WTC11 (cell line): ENCODE results near the gene SERP2. TPM values are rescaled to one million over a fixed set of nuclear protein-coding genes. Genes with fewer than 3 reads are reported as not detected.

Experiments
- ATAC-seq: fragments of 200-7000 bp; cut with Tn5 transposase; 2 replicates; pipeline ENCODE4 v1.10.0; 2021; ENCODE audit warnings: mild to moderate bottlenecking, moderate library complexity
- CTCF ChIA-PET: fragments of 300-600 bp; sonication (Branson Sonifier 250); formaldehyde crosslinking; loops from one replicate; lab custom pipeline; 2021; ENCODE audit warnings: antibody characterized with exemption; lab: Charles Lee
- POLR2A ChIA-PET: fragments of 350-600 bp; sonication (Branson Sonifier 250); formaldehyde crosslinking; loops from one replicate; lab custom pipeline; 2021; ENCODE audit warnings: antibody characterized with exemption; lab: Charles Lee
- DNase-seq: peaks from one replicate; pipeline ENCODE4 v3.0.0; 2021; ENCODE audit warnings: low spot score
- H3K27ac Mint-ChIP-seq: 2 replicates; pipeline ENCODE4 v1.8.0; 2021; ENCODE audit warnings: mixed read lengths
- H3K27me3 Mint-ChIP-seq: 2 replicates; pipeline ENCODE4 v1.8.0; 2021; ENCODE audit warnings: low read depth, mild to moderate bottlenecking, moderate library complexity, mixed read lengths
- H3K36me3 Mint-ChIP-seq: 2 replicates; pipeline ENCODE4 v1.8.0; 2021; ENCODE audit warnings: mixed read lengths
- H3K4me1 Mint-ChIP-seq: 2 replicates; pipeline ENCODE4 v1.8.0; 2022; ENCODE audit warnings: mixed read lengths
- H3K4me3 Mint-ChIP-seq: 2 replicates; pipeline ENCODE4 v1.8.0; 2021; ENCODE audit warnings: mild to moderate bottlenecking, moderate library complexity, mixed read lengths
- H3K9me3 Mint-ChIP-seq: 2 replicates; pipeline ENCODE4 v1.8.0; 2021; ENCODE audit warnings: mixed read lengths
- E2F4 ChIP-seq: sonication (generic); formaldehyde crosslinking; IDR thresholded peaks from 2 replicates; pipeline ENCODE4 v1.8.1; 2022; ENCODE audit warnings: low read depth, mild to moderate bottlenecking, moderate library complexity, missing genetic modification reagents, borderline replicate concordance
- ELF4 ChIP-seq: sonication (generic); formaldehyde crosslinking; IDR thresholded peaks from 2 replicates; pipeline ENCODE4 v1.8.1; 2022; ENCODE audit warnings: low read depth, mild to moderate bottlenecking, moderate library complexity, missing genetic modification reagents
- JUN ChIP-seq: sonication (generic); formaldehyde crosslinking; IDR thresholded peaks from 2 replicates; pipeline ENCODE4 v1.8.0; 2023; ENCODE audit warnings: mild to moderate bottlenecking, missing genetic modification reagents
- MYBL2 ChIP-seq: sonication (generic); formaldehyde crosslinking; IDR thresholded peaks from 2 replicates; pipeline ENCODE4 v1.8.1; 2023; ENCODE audit warnings: mild to moderate bottlenecking, moderate library complexity, missing genetic modification reagents
- PRRX2 ChIP-seq: fragments of 250-450 bp; sonication (Bioruptor Pico); IDR thresholded peaks from 2 replicates; pipeline ENCODE4 v1.8.0; 2021; ENCODE audit warnings: mild to moderate bottlenecking
- RELA ChIP-seq: sonication (generic); formaldehyde crosslinking; IDR thresholded peaks from 2 replicates; pipeline ENCODE4 v1.8.1; 2022; ENCODE audit warnings: missing genetic modification reagents, mild to moderate bottlenecking, borderline replicate concordance
- SMAD3 ChIP-seq: sonication (generic); formaldehyde crosslinking; IDR thresholded peaks from 2 replicates; pipeline ENCODE4 v1.8.0; 2022; ENCODE audit warnings: missing genetic modification reagents, mild to moderate bottlenecking, borderline replicate concordance
- SOX15 ChIP-seq: fragments of 250-450 bp; sonication (Bioruptor Pico); IDR thresholded peaks from 2 replicates; pipeline ENCODE4 v1.9.0; 2021; ENCODE audit warnings: mild to moderate bottlenecking
- ZNF219 ChIP-seq: sonication (generic); formaldehyde crosslinking; IDR thresholded peaks from 2 replicates; pipeline ENCODE4 v1.8.0; 2023; ENCODE audit warnings: missing genetic modification reagents, mild to moderate bottlenecking, borderline replicate concordance
- ZNF281 ChIP-seq: sonication (generic); formaldehyde crosslinking; IDR thresholded peaks from 2 replicates; pipeline ENCODE4 v1.8.0; 2023; ENCODE audit warnings: mild to moderate bottlenecking, missing genetic modification reagents
- ZSCAN18 ChIP-seq: fragments of 250-450 bp; sonication (Bioruptor Pico); IDR thresholded peaks from 2 replicates; pipeline ENCODE4 v2.1.2; 2022; ENCODE audit warnings: mild to moderate bottlenecking, moderate library complexity
- total RNA-seq: library from RNA; stranded (reverse); gene quantifications from 3 replicates; pipeline ENCODE4 v1.2.3, GENCODE V29; 2021
- TF ChIP-seq, protein P1 (sequence below): fragments of 250-450 bp; sonication (Bioruptor Pico); conservative IDR thresholded peaks from 2 replicates; pipeline ENCODE4 v1.9.0; 2021; ENCODE audit warnings: mild to moderate bottlenecking
- TF ChIP-seq, protein P2 (sequence below): sonication (generic); formaldehyde crosslinking; IDR thresholded peaks from 2 replicates; pipeline ENCODE4 v1.8.0; 2022; ENCODE audit warnings: mild to moderate bottlenecking, missing genetic modification reagents

The SERP2 gene
- total RNA-seq, 1 experiment from 2014 or later: 1.2 TPM

DNA sequence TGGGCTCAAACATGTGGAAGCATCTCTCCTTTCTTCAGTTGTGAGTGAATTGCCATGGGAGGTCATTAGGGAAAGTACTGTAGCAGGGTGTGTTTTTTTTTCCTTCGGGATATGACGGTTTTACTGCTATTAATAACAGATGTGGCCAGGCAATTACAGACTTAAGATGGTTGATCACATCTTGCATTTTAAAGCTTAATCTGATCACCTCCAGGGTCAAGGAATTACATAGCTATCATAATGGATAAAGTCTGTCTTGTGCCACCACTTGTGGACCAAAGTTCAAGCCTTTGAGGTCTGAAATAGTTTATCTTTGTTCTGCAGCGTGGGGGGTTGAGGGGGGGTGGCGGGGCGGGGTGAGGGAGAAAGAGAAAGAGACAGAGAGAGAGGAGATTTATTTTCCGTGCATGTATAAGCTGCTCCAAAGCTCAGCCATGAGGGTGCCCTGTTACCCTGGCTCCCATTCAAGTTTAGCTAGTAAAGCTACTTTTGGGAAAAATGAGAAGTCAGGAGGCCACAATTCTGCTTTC is 5.5 kb upstream of the SERP2 start:
- CTCF ChIA-PET: interaction anchor here (0.6 to 0.8 kb wide), 4 partner anchors 32 to 459 kb away, joined by 3 to 5 read pairs (median 4); no protein-coding TSS in a partner anchor
- no peak for TF ChIP-seq E2F4 (CRISPR knock-in tag)
- no peak for TF ChIP-seq SMAD3
- TF ChIP-seq ZSCAN18 (CRISPR knock-in tag): no peak
- no peak overlapping the region for H3K4me3 Mint-ChIP-seq
- H3K9me3 Mint-ChIP-seq: no peaks in the 10 kb centered on the region
- no peak overlapping the region for H3K27ac Mint-ChIP-seq
- DNase-seq (no peak), ATAC-seq (no peak)
- POLR2A ChIA-PET: interaction anchor here (0.6 to 0.9 kb wide), 2 partner anchors 13 to 67 kb away, joined by 3 to 9 read pairs; no protein-coding TSS in a partner anchor
- peaks cover 9% of the 10 kb centered on the region for H3K4me1 Mint-ChIP-seq
- H3K36me3 Mint-ChIP-seq: no peaks in the 10 kb centered on the region
- H3K27me3 Mint-ChIP-seq: peaks cover 18% of the 10 kb centered on the region

GRCh38 chr13:44368599-44369368 is 4.8 kb upstream of the SERP2 start:
- H3K27ac Mint-ChIP-seq: no peak overlapping the region
- ChIA-PET CTCF (interaction anchor here (0.8 kb wide), 1 partner anchor 31 kb away, joined by 4 read pairs; no protein-coding TSS in a partner anchor), POLR2A (interaction anchor here (0.9 kb wide), 1 partner anchor 66 kb away, joined by 3 read pairs; no protein-coding TSS in a partner anchor)
- H3K4me3 Mint-ChIP-seq: no peak overlapping the region
- no peaks in the 10 kb centered on the region for H3K36me3 Mint-ChIP-seq
- no peak for DNase-seq
- peaks cover 10% of the 10 kb centered on the region for H3K4me1 Mint-ChIP-seq
- TF ChIP-seq JUN (CRISPR knock-in tag) (no peak), ELF4 (CRISPR knock-in tag) (no peak), PRRX2 (CRISPR knock-in tag) (no peak), ZNF219 (no peak)
- TF ChIP-seq, protein P1, sequence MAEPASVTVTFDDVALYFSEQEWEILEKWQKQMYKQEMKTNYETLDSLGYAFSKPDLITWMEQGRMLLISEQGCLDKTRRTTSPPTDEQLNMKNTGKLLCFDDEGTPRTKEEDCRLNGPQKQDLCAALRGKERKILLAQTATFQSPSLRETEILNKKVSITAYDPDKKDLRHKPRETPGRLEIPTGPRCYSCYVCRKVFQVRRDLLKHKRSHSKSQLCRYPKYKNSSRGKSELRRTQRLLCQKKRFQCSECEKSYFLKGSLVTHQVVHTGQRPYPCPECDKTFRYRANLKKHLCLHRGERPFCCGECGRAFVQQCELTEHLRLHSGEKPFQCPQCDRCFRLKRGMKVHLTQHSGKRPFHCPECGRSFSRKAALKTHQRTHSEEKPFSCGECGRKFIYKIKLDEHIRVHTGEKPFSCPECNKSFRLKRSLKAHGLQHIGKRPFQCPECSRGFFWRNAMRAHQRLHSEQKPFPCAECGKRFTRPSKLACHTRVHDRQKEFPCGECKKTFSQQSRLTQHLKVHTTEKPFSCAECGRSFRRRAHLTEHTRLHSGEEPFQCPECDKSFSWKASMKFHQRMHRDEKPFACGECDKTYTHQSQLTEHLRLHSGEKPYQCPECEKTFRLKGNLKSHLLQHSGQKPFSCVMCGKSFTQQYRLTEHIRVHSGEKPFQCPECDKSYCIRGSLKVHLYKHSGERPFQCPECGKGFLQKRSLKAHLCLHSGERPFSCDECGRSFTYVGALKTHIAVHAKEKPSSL (CRISPR knock-in tag): no peak
- H3K9me3 Mint-ChIP-seq: no peaks in the 10 kb centered on the region
- ATAC-seq: no peak
- peaks cover 19% of the 10 kb centered on the region for H3K27me3 Mint-ChIP-seq

DNA sequence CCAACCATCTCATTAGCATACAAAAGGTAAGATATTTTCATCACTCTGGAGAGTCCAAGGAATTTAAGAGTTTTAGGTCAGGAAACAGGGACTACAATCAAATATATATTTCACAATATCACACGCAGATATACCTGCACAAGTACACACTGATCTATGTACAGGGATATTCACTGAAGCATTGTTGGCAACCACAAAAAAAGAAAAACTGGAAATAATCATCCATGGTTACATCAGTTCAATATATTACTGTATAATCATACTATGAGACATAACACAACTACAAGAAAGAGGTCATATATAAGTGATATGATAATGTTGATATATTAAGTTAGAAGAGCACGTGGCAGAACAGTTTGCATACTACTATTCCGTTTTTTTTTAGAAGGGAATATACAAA is 2.2 kb upstream of the SERP2 start:
- Mint-ChIP-seq H3K4me3 (no peak overlapping the region), H3K4me1 (peaks cover 8% of the 10 kb centered on the region), H3K36me3 (no peaks in the 10 kb centered on the region), H3K27me3 (peaks cover 26% of the 10 kb centered on the region), H3K9me3 (no peaks in the 10 kb centered on the region), H3K27ac (no peak overlapping the region)
- POLR2A ChIA-PET: no interaction called here
- no peak for DNase-seq
- CTCF ChIA-PET: no interaction called here
- ATAC-seq: no peak
- TF ChIP-seq SMAD3 (no peak), SOX15 (CRISPR knock-in tag) (no peak), RELA (CRISPR knock-in tag) (no peak), ZNF281 (CRISPR knock-in tag) (no peak), MYBL2 (no peak), ZSCAN18 (CRISPR knock-in tag) (no peak), PRRX2 (CRISPR knock-in tag) (no peak)
- TF ChIP-seq, protein P2, sequence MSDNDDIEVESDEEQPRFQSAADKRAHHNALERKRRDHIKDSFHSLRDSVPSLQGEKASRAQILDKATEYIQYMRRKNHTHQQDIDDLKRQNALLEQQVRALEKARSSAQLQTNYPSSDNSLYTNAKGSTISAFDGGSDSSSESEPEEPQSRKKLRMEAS (CRISPR knock-in tag): no peak
